ENCODE measurements around the gene BTBD7. TPM values are rescaled to one million over a fixed set of nuclear protein-coding genes. Genes with fewer than 3 reads are reported as not detected.

The BTBD7 gene
- total and polyA plus RNA-seq, 4 donors: 7.8 to 47.7 (median 19.4) TPM

- no peak for DNase-seq
- no peak for ATAC-seq (ENCODE audit: insufficient read depth, low FRiP score)
- no peaks in the 10 kb centered on the region for H3K27me3 ChIP-seq (ENCODE audit: control insufficient read depth in 3 of 3, insufficient read depth in 3 of 3, low read length in 2 of 3)
- no peak overlapping the region for H3K27ac ChIP-seq (ENCODE audit: low read depth in 1 of 2, low read length in 1 of 2)
- WGBS, 2 donors: 88 to 92% methylated on average over 6 of the region's 6 CpGs
- peaks cover 7 to 11% (median 9%) of the 10 kb centered on the region in 4 donors for H3K36me3 ChIP-seq (ENCODE audit: control insufficient read depth in 4 of 4, insufficient read depth in 4 of 4, low read length in 4 of 4)
- H3K9ac ChIP-seq (ENCODE audit: insufficient read depth in 1 of 2, low read length in 2 of 2): no peak overlapping the region
- TF ChIP-seq CTCF (IDR thresholded peaks at IDR 0.05; ENCODE audit: control extremely low read depth, extremely low read depth): no peak
- H3K4me1 ChIP-seq (ENCODE audit: control insufficient read depth in 5 of 5, insufficient read depth in 5 of 5, low read length in 5 of 5): peaks cover 0 to 3% (median 0%) of the 10 kb centered on the region in 5 donors
- H3K9me3 ChIP-seq (ENCODE audit: control insufficient read depth in 4 of 4, insufficient read depth in 3 of 4, low read length in 3 of 4): no peaks in the 10 kb centered on the region
- no peak overlapping the region for H3K4me3 ChIP-seq
These were observed 66.7 kb downstream of the BTBD7 start for GRCh38 chr14:93266127-93266526.

- no peak for ATAC-seq (ENCODE audit: insufficient read depth, low FRiP score)
- peaks cover 0 to 2% (median 0%) of the 10 kb centered on the region in 5 donors for H3K4me1 ChIP-seq (ENCODE audit: control insufficient read depth in 5 of 5, insufficient read depth in 5 of 5, low read length in 5 of 5)
- no peak for TF ChIP-seq CTCF (IDR thresholded peaks at IDR 0.05; ENCODE audit: control extremely low read depth, extremely low read depth)
- DNase-seq: no peak
- H3K9me3 ChIP-seq (ENCODE audit: control insufficient read depth in 4 of 4, insufficient read depth in 3 of 4, low read length in 3 of 4): no peaks in the 10 kb centered on the region
- no peak overlapping the region for H3K9ac ChIP-seq (ENCODE audit: insufficient read depth in 1 of 2, low read length in 2 of 2)
- no peak overlapping the region for H3K27ac ChIP-seq (ENCODE audit: low read depth in 1 of 2, low read length in 1 of 2)
- 96 to 100% methylated on average over 1 of the region's 1 CpG for WGBS, 2 donors
- no peaks in the 10 kb centered on the region for H3K27me3 ChIP-seq (ENCODE audit: control insufficient read depth in 3 of 3, insufficient read depth in 3 of 3, low read length in 2 of 3)
- peaks cover 7 to 11% (median 9%) of the 10 kb centered on the region in 4 donors for H3K36me3 ChIP-seq (ENCODE audit: control insufficient read depth in 4 of 4, insufficient read depth in 4 of 4, low read length in 4 of 4)
- no peak overlapping the region for H3K4me3 ChIP-seq
These were observed 69.4 kb downstream of the BTBD7 start for GRCh38 chr14:93263416-93263815.

GRCh38 chr14:93262446-93262845, 70.4 kb downstream of the BTBD7 start:
- peaks cover 7 to 10% (median 9%) of the 10 kb centered on the region in 4 donors for H3K36me3 ChIP-seq (ENCODE audit: control insufficient read depth in 4 of 4, insufficient read depth in 4 of 4, low read length in 4 of 4)
- DNase-seq (no peak), ATAC-seq (ENCODE audit: insufficient read depth, low FRiP score) (no peak)
- no peak overlapping the region for H3K27ac ChIP-seq (ENCODE audit: low read depth in 1 of 2, low read length in 1 of 2)
- no peak for TF ChIP-seq CTCF (IDR thresholded peaks at IDR 0.05; ENCODE audit: control extremely low read depth, extremely low read depth)
- H3K4me3 ChIP-seq: no peak overlapping the region
- WGBS, 2 donors: 72 to 78% methylated on average over 2 of the region's 2 CpGs
- H3K9ac ChIP-seq (ENCODE audit: insufficient read depth in 1 of 2, low read length in 2 of 2): no peak overlapping the region
- H3K9me3 ChIP-seq (ENCODE audit: control insufficient read depth in 4 of 4, insufficient read depth in 3 of 4, low read length in 3 of 4): no peaks in the 10 kb centered on the region
- H3K4me1 ChIP-seq (ENCODE audit: control insufficient read depth in 5 of 5, insufficient read depth in 5 of 5, low read length in 5 of 5): peaks cover 0 to 2% (median 0%) of the 10 kb centered on the region in 5 donors
- H3K27me3 ChIP-seq (ENCODE audit: control insufficient read depth in 3 of 3, insufficient read depth in 3 of 3, low read length in 2 of 3): no peaks in the 10 kb centered on the region

All from lung (tissue), 12 donors.